IMR-90 (cell line): Measurements from ENCODE around the gene COMP. TPM values are rescaled to one million over a fixed set of nuclear protein-coding genes. Genes with fewer than 3 reads are reported as not detected.
A peak's percentile ranks its signal among the peaks of the same experiment; 100 is the strongest.

ENCODE experiments used
- ATAC-seq: fragments of 200-7000 bp; cut with Tn5 transposase; 2 replicates; pipeline ENCODE4 v1.9.1; 2020; ENCODE audit warnings: low read depth, mild to moderate bottlenecking, moderate library complexity
- BruUV-seq: library from RNA; stranded (reverse); fragments of 400-500 nt; replicated peaks from 2 replicates; lab custom pipeline; 2021; lab: Mats Ljungman, UMichigan
- CTCF ChIA-PET: fragments of 300-600 bp; formaldehyde crosslinking; extraction: SDS; loops from one replicate; lab custom pipeline; 2021; ENCODE audit warnings: antibody characterized with exemption; lab: Yijun Ruan, JAX
- POLR2A ChIA-PET: fragments of 300-600 bp; sonication (Branson Sonifier 250); formaldehyde crosslinking; loops from one replicate; lab custom pipeline; 2022; ENCODE audit warnings: antibody characterized with exemption; ENCODE audit not compliant: unreplicated experiment; lab: Charles Lee
- DNase-seq: peaks from one replicate; pipeline ENCODE4 v3.0.0; 2013
- H2AFZ ChIP-seq: replicated peaks from 2 replicates; pipeline ENCODE3; 2013; ENCODE audit warnings: low read length, mild to moderate bottlenecking; ENCODE audit not compliant: poor library complexity
- H2AK5ac ChIP-seq: 2 replicates; pipeline ENCODE4 v1.6.1; 2013; ENCODE audit warnings: low read depth, low read length, inconsistent platforms
- H2AK9ac ChIP-seq: replicated peaks from 2 replicates; pipeline ENCODE3; 2013; ENCODE audit warnings: mild to moderate bottlenecking, low read depth, low read length, moderate library complexity; ENCODE audit not compliant: poor library complexity
- H2BK120ac ChIP-seq: 2 replicates; pipeline ENCODE4 v1.6.1; 2013; ENCODE audit warnings: low read depth, low read length, inconsistent platforms
- H2BK15ac ChIP-seq: 3 replicates; pipeline ENCODE4 v1.6.1; 2013; ENCODE audit warnings: low read depth, low read length, inconsistent platforms
- H2BK20ac ChIP-seq: 2 replicates; pipeline ENCODE4 v1.6.1; 2013; ENCODE audit warnings: low read depth, mild to moderate bottlenecking, inconsistent platforms, low read length, moderate library complexity
- H2BK5ac ChIP-seq: 2 replicates; pipeline ENCODE4 v1.6.1; 2013; ENCODE audit warnings: mild to moderate bottlenecking, low read depth, low read length, inconsistent platforms; ENCODE audit not compliant: poor library complexity, severe bottlenecking
- H3K14ac ChIP-seq: replicated peaks from 2 replicates; pipeline ENCODE4 v1.6.1; 2013; ENCODE audit warnings: low read depth, low read length, inconsistent platforms
- H3K18ac ChIP-seq: 2 replicates; pipeline ENCODE4 v1.6.1; 2013; ENCODE audit warnings: low read depth, low read length, control low read depth
- H3K23ac ChIP-seq: 2 replicates; pipeline ENCODE4 v1.6.1; 2013; ENCODE audit warnings: low read depth, low read length, inconsistent platforms
- H3K27ac ChIP-seq: 2 replicates; pipeline ENCODE4 v1.5.1; 2013; ENCODE audit warnings: mild to moderate bottlenecking, control low read depth, low read length; ENCODE audit not compliant: insufficient read depth
- H3K27me3 ChIP-seq: 2 replicates; pipeline ENCODE4 v1.6.1; 2013; ENCODE audit warnings: low read length; ENCODE audit not compliant: control insufficient read depth, insufficient read depth
- H3K36me3 ChIP-seq: 2 replicates; pipeline ENCODE4 v1.6.1; 2013; ENCODE audit warnings: low read length, mixed read lengths; ENCODE audit not compliant: control insufficient read depth, insufficient read depth
- H3K4ac ChIP-seq: 2 replicates; pipeline ENCODE4 v1.6.1; 2013; ENCODE audit warnings: low read depth, low read length, inconsistent platforms
- H3K4me1 ChIP-seq: 2 replicates; pipeline ENCODE4 v1.6.1; 2013; ENCODE audit warnings: low read length, mixed read lengths; ENCODE audit not compliant: control insufficient read depth, insufficient read depth
- H3K4me2 ChIP-seq: 2 replicates; pipeline ENCODE4 v1.6.1; 2013; ENCODE audit warnings: low read depth, mild to moderate bottlenecking, control low read depth, low read length, moderate library complexity
- H3K4me3 ChIP-seq: 2 replicates; pipeline ENCODE4 v1.5.1; 2013; ENCODE audit warnings: low read depth, mild to moderate bottlenecking, control low read depth, low read length, moderate library complexity; ENCODE audit not compliant: insufficient read depth
- H3K56ac ChIP-seq: 2 replicates; pipeline ENCODE4 v1.6.1; 2013; ENCODE audit warnings: low read length, inconsistent platforms; ENCODE audit not compliant: insufficient read depth; ENCODE audit errors: extremely low read depth
- H3K79me1 ChIP-seq, 2 experiments: 2 replicates each; pipeline ENCODE4 v1.6.1; 2013; ENCODE audit warnings: low read length in 2 of 2, inconsistent platforms in 1 of 2, low read depth in 1 of 2
- H3K9ac ChIP-seq: 2 replicates; pipeline ENCODE4 v1.6.1; 2013; ENCODE audit warnings: low read depth, low read length, control low read depth
- H3K9me1 ChIP-seq: 2 replicates; pipeline ENCODE4 v1.6.1; 2013; ENCODE audit warnings: low read length, inconsistent platforms; ENCODE audit not compliant: insufficient read depth
- H3K9me3 ChIP-seq: 2 replicates; pipeline ENCODE4 v1.6.1; 2013; ENCODE audit warnings: low read length; ENCODE audit not compliant: control insufficient read depth, insufficient read depth
- H4K20me1 ChIP-seq: 2 replicates; pipeline ENCODE4 v1.6.1; 2013; ENCODE audit warnings: low read length, inconsistent platforms; ENCODE audit not compliant: insufficient read depth
- H4K5ac ChIP-seq: 2 replicates; pipeline ENCODE4 v1.6.1; 2013; ENCODE audit warnings: mild to moderate bottlenecking, low read depth, low read length, control low read depth
- H4K8ac ChIP-seq, 2 experiments: 2 replicates each; pipeline ENCODE4 v1.6.1; 2013; ENCODE audit warnings: low read depth in 2 of 2, low read length in 2 of 2, control low read depth in 1 of 2, inconsistent platforms in 1 of 2
- H4K91ac ChIP-seq: 2 replicates; pipeline ENCODE4 v1.6.1; 2013; ENCODE audit warnings: low read depth, low read length, inconsistent platforms; ENCODE audit not compliant: insufficient read depth
- ELK1 ChIP-seq: fragments of 150-350 bp; IDR thresholded peaks from 2 replicates; pipeline ENCODE4 v1.6.1; 2016; ENCODE audit warnings: low read depth, mild to moderate bottlenecking, low read length, moderate library complexity, borderline replicate concordance
- FOS ChIP-seq: fragments of 150-350 bp; IDR thresholded peaks from 2 replicates; pipeline ENCODE4 v1.6.1; 2016; ENCODE audit warnings: low read depth, low read length
- MAFK ChIP-seq: IDR thresholded peaks from 2 replicates; pipeline ENCODE4 v1.6.1; 2012; ENCODE audit warnings: low read depth, low read length, improper control_type of control experiment
- MXI1 ChIP-seq: IDR thresholded peaks from 2 replicates; pipeline ENCODE4 v1.6.1; 2012; ENCODE audit warnings: low read depth, mild to moderate bottlenecking, low read length, moderate library complexity, borderline replicate concordance
- RFX5 ChIP-seq: IDR thresholded peaks from 2 replicates; pipeline ENCODE4 v1.8.0; 2012; ENCODE audit warnings: low read depth, mild to moderate bottlenecking, low read length, moderate library complexity
- USF2 ChIP-seq: fragments of 150-350 bp; IDR thresholded peaks from 2 replicates; pipeline ENCODE4 v1.6.1; 2017; ENCODE audit warnings: mild to moderate bottlenecking, antibody characterized with exemption, low read length, low read depth
- WGBS, 2 experiments: methylation state at CpG; one replicate each; pipeline versions ENCODE4 v1.1.5 to v1.1.7; 2013; ENCODE audit warnings: missing lambda C conversion rate in 2 of 2; ENCODE audit not compliant: insufficient read length in 1 of 2; ENCODE audit errors: extremely low coverage in 2 of 2; 5-methylcytosine and 5-hydroxymethylcytosine counted together
- dilution Hi-C: fragments of 300-500 bp; cut with HindIII; formaldehyde crosslinking; loops from one replicate; pipeline ENCODE4 v1.14.3; 2018; ENCODE audit warnings: low sequenced_read_pairs; ENCODE audit not compliant: unreplicated experiment
- in situ Hi-C: fragments of 300-500 bp; cut with MboI; formaldehyde crosslinking; loops from 3 replicates; pipeline ENCODE4 v1.14.3; 2019; ENCODE audit warnings: low sequenced_read_pairs, inconsistent platforms, mixed read lengths
- intact Hi-C: fragments of 100-400 bp; cut with micrococcal nuclease; formaldehyde crosslinking; loops from 2 replicates; pipeline ENCODE4 v1.10.0; 2022
- polyA plus RNA-seq, 3 experiments: library from polyadenylated mRNA; depleted of rRNA; stranded (reverse); fragments of >200 nt; gene quantifications; 2 replicates each; pipeline ENCODE4 v1.2.3, GENCODE V29; 2012; ENCODE audit warnings: low replicate concordance in 1 of 3
- total RNA-seq: library from RNA; depleted of rRNA; stranded (reverse); fragments of >200 nt; gene quantifications from 2 replicates; pipeline ENCODE4 v1.2.3, GENCODE V29; 2012
- TF ChIP-seq, protein P1 (sequence below): conservative IDR thresholded peaks from 2 replicates; pipeline ENCODE4 v1.5.1; 2012; ENCODE audit warnings: mild to moderate bottlenecking, low read depth, low read length, improper control_type of control experiment

Gene COMP
- total and polyA plus RNA-seq, 2 of the 4 experiments (the other 2 are of a cell fraction), result under 0.01 to 0.43 TPM

DNA sequence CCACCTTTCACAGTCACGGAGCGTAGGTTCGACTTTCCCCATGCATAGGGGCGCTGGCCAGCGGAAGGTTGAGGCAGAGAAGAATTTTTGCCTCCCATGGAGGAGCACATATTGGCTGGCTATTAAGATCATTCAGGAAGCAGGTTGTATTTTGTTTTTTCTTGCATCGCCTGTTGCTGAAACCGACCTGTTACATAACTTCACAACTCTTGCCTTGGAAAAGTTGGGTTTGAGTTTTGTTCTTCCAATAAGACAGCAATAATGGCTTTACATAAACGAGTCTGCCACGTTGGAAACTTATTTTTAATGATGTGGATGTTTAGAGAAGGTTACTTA is 42.0 kb upstream of the COMP start:
- Histone ChIP-seq H2AK5ac (no peak overlapping the region), H3K18ac (no peak overlapping the region), H4K20me1 (peaks cover 62% of the 10 kb centered on the region), H4K8ac (no peak overlapping the region), H4K5ac (no peak overlapping the region), H3K56ac (no peak overlapping the region), H2BK120ac (no peak overlapping the region), H2BK15ac (no peak overlapping the region), H3K9ac (peak overlapping the region; percentile 77), H2BK20ac (no peak overlapping the region), H3K4me1 (peaks cover 18% of the 10 kb centered on the region), H3K4ac (peak overlapping the region; percentile 13; the same call in 1 of the 2 replicates), H3K14ac (peak overlapping the region; percentile 58; the same call in 1 of the 2 replicates), H3K9me1 (peaks cover 23% of the 10 kb centered on the region), H3K36me3 (peaks cover 12% of the 10 kb centered on the region), H2BK5ac (no peak overlapping the region), H3K4me2 (peak overlapping the region; percentile 96), H3K23ac (peak overlapping the region; percentile 53; the same call in 1 of the 2 replicates), H3K27me3 (no peaks in the 10 kb centered on the region), H3K79me1 (peaks cover 0 to 56% of the 10 kb centered on the region in 2 experiments; a peak in 3 of 4 replicates), H3K9me3 (no peaks in the 10 kb centered on the region), H2AFZ (no peak overlapping the region), H3K4me3 (peak overlapping the region; percentile 80), H3K27ac (peak overlapping the region; percentile 69; the same call in 1 of the 2 replicates), H2AK9ac (peak overlapping the region; percentile 96), H4K91ac (no peak overlapping the region)
- dilution Hi-C loops (no loop called here), intact Hi-C loops (loop anchor here (5.0 kb wide), 1 partner anchor 246 kb away; the partner anchor contains the start of gene REX1BD), in situ Hi-C loops (no loop called here)
- DNase-seq (no peak), ATAC-seq (peak; percentile 3; the same call in 1 of the 2 replicates)
- ChIA-PET POLR2A (no interaction called here), CTCF (no interaction called here)
- no TSS peak for BruUV-seq
- no CpG with 5 or more reads among the region's 9 CpGs for WGBS, 2 experiments
- TF ChIP-seq FOS (no peak), RFX5 (no peak), MXI1 (no peak), MAFK (no peak), USF2 (no peak), ELK1 (no peak)
- TF ChIP-seq, protein P1, sequence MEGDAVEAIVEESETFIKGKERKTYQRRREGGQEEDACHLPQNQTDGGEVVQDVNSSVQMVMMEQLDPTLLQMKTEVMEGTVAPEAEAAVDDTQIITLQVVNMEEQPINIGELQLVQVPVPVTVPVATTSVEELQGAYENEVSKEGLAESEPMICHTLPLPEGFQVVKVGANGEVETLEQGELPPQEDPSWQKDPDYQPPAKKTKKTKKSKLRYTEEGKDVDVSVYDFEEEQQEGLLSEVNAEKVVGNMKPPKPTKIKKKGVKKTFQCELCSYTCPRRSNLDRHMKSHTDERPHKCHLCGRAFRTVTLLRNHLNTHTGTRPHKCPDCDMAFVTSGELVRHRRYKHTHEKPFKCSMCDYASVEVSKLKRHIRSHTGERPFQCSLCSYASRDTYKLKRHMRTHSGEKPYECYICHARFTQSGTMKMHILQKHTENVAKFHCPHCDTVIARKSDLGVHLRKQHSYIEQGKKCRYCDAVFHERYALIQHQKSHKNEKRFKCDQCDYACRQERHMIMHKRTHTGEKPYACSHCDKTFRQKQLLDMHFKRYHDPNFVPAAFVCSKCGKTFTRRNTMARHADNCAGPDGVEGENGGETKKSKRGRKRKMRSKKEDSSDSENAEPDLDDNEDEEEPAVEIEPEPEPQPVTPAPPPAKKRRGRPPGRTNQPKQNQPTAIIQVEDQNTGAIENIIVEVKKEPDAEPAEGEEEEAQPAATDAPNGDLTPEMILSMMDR, result no peak
